ENCODE results near the gene NCL. TPM values are rescaled to one million over a fixed set of nuclear protein-coding genes. Genes with fewer than 3 reads are reported as not detected.

The NCL gene
- total RNA-seq, 1 donor from 2014 or later: 141 TPM

DNA sequence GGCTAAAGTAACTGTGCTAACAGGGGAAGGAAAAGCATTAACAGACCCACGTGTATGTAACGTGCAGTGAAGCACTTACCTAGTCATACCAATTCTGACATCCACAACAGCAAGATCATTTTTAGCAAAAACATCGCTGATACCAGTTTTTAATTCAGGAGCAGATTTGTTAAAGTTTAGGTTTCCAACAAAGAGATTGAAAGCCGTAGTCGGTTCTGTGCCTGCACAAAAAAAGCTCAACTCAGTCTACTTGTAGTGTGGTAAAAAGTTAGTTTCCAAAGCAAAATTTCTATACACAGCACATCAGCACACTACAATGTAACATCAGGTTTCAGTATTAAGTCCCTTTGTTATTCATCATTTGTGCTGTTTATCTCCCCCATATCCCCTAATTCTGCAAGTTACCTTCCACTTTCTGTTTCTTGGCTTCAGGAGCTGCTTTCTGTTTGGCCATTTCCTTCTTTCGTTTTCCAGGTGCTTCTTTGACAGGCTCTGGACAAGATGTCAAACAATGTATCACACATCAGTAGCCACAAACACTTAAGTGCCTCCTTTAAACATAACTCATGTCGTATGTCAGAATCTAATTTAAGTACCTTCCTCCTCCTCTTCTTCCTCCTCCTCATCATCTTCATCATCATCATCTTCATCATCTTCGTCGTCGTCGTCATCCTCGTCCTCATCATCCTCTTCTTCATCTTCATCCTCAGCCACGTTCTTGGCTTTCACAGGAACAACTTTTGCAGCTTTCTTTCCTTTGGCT, 4.0 kb downstream of the NCL start:
- TF ChIP-seq, protein P1, sequence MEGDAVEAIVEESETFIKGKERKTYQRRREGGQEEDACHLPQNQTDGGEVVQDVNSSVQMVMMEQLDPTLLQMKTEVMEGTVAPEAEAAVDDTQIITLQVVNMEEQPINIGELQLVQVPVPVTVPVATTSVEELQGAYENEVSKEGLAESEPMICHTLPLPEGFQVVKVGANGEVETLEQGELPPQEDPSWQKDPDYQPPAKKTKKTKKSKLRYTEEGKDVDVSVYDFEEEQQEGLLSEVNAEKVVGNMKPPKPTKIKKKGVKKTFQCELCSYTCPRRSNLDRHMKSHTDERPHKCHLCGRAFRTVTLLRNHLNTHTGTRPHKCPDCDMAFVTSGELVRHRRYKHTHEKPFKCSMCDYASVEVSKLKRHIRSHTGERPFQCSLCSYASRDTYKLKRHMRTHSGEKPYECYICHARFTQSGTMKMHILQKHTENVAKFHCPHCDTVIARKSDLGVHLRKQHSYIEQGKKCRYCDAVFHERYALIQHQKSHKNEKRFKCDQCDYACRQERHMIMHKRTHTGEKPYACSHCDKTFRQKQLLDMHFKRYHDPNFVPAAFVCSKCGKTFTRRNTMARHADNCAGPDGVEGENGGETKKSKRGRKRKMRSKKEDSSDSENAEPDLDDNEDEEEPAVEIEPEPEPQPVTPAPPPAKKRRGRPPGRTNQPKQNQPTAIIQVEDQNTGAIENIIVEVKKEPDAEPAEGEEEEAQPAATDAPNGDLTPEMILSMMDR (conservative IDR thresholded peaks at IDR 0.05; ENCODE audit: low read depth, low read length): no peak
- DNase-seq (ENCODE audit: low read depth): no peak

DNA sequence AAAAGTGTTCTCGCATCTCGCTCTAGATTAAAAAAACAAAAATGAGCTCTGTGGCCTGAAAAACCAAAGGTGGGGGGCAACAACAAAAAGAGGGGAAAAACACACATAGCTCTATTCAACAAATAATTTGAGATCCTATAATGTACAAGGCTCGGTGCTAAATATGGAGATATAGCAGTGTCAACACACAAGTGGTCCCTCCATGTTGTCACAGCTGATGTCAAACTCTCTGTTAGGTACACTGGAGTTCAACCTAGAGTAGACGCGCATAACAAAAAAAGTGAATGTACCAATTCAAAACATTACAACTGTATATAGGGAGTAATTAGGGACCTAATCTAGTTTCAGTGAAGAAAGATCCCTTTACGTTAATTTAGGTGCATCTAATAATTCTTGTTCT, 5.9 kb downstream of the NCL start:
- TF ChIP-seq, protein P1 (conservative IDR thresholded peaks at IDR 0.05; ENCODE audit: low read depth, low read length): no peak
- no peak overlapping the region for H3K4me3 ChIP-seq (ENCODE audit: low read depth, low read length)
- no peak for DNase-seq (ENCODE audit: low read depth)

More for the DNA sequence above, 4.0 kb downstream of the NCL start:
- H3K4me3 ChIP-seq (ENCODE audit: low read depth, low read length): no peak overlapping the region

DNA sequence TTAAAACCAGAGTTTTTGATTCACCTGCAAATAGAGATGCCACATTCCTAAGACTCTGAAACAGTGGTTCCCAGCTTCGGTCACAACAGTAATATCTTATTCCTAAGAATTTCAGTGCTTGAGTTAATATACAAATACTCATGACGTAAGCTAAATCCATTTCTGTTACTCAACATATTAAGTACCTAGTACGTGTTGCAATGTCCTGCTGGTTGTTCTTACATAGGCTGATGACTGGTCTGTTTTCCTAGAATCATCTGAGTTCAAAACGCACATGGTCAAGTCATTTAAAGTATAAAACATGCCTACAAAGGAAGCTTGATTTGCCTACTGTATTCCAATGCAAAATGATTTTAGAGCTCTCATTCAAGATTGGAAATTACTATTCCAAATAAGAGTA, 7.2 kb downstream of the NCL start:
- no peak for DNase-seq (ENCODE audit: low read depth)
- TF ChIP-seq, protein P1 (conservative IDR thresholded peaks at IDR 0.05; ENCODE audit: low read depth, low read length): no peak
- no peak overlapping the region for H3K4me3 ChIP-seq (ENCODE audit: low read depth, low read length)

DNA sequence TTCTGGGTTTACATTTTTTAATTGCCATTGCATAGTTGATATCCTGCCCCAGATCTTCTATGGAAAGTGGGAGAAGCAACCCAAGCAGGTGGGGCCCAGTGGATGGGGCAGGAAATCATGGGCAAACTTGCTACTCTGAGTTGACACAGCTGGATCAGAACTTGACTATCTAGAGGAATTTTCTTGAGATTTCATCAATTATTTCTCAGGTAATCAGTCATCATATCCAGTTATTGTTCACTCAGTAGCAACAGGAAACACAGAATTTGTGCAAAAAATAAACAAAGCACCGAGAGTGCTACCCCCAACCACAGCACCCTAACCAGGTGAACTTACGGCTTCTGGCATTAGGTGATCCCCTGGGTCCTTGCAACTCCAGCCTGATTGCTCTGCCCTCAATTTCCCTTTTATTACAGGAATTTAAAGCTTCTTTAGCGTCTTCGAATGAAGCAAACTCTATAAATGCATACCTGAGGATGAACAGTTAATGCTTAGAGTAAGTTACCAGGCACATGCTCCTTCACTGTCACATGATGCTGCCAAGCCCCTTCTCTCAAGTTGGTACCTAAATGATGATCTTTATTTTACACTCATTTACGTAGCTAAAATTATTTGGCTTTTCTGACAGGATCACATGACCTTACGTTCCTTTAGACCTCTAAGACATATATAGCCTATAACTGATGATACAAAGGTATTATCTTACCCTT, 7.8 kb downstream of the NCL start:
- TF ChIP-seq, protein P1 (conservative IDR thresholded peaks at IDR 0.05; ENCODE audit: low read depth, low read length): no peak
- DNase-seq (ENCODE audit: low read depth): no peak

DNA sequence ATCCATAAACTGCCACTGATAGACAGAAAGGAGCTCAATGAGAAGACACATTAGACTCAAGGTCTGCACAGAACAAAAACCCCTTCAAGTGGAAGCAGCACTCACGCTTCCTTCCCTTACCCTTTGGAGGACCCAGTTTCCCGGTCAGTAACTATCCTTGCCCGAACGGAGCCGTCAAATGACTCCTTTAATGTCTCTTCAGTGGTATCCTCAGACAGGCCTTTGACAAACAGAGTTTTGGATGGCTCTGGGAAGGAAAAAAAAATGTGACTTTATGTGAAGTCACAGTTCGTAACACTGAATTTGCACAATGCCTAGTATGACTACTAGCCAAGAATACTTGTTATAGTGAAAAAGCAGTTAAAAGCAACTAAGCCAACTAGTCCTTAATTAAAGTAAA, 8.4 kb downstream of the NCL start:
- DNase-seq (ENCODE audit: low read depth): no peak
- H3K4me3 ChIP-seq (ENCODE audit: low read depth, low read length): no peak overlapping the region
- TF ChIP-seq, protein P1 (conservative IDR thresholded peaks at IDR 0.05; ENCODE audit: low read depth, low read length): no peak

More for the DNA sequence above, 7.8 kb downstream of the NCL start:
- H3K4me3 ChIP-seq (ENCODE audit: low read depth, low read length): no peak overlapping the region

DNA sequence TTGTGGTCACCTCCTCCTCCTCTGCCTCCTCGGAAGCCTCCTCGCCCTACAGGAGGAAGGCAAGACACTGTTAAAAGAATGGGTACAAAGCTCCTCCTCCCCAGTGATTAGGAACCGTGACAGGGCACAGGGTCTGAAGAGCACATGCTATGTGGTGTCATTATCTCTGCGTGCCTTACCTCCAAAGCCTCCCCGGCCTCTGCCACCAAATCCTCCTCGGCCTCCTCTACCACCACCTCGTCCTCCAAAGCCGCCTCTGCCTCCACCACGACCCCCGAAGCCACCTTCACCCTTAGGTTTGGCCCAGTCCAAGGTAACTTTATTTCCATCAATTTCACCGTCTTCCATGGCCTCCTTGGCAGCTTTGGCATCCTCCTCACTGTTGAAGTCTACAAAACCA, 9.1 kb downstream of the NCL start:
- TF ChIP-seq, protein P1 (conservative IDR thresholded peaks at IDR 0.05; ENCODE audit: low read depth, low read length): no peak
- no peak for DNase-seq (ENCODE audit: low read depth)
- no peak overlapping the region for H3K4me3 ChIP-seq (ENCODE audit: low read depth, low read length)

Measured in epithelial cell of proximal tubule (primary cell).